Ishikawa (cell line): Measurements from ENCODE around the gene CHAC1.

ENCODE experiments used
- CEBPB ChIP-seq: IDR thresholded peaks from 2 replicates; pipeline ENCODE4 v1.6.1; 2012
- EGR1 ChIP-seq: IDR thresholded peaks from 2 replicates; pipeline ENCODE4 v1.6.1; 2012
- FOXM1 ChIP-seq: IDR thresholded peaks from 2 replicates; pipeline ENCODE4 v1.6.1; 2012; ENCODE audit warnings: low read depth, borderline replicate concordance
- MAX ChIP-seq: IDR thresholded peaks from 2 replicates; pipeline ENCODE4 v1.6.1; 2012
- NFIC ChIP-seq: IDR thresholded peaks from 2 replicates; pipeline ENCODE4 v1.6.1; 2012
- RAD21 ChIP-seq: IDR thresholded peaks from 2 replicates; pipeline ENCODE4 v1.6.1; 2012; ENCODE audit warnings: low read depth
- REST ChIP-seq: IDR thresholded peaks from 2 replicates; pipeline ENCODE4 v1.6.1; 2012; ENCODE audit warnings: low read depth, mild to moderate bottlenecking
- TAF1 ChIP-seq: IDR thresholded peaks from 2 replicates; pipeline ENCODE4 v1.6.1; 2012; ENCODE audit warnings: low read depth, mild to moderate bottlenecking
- TCF12 ChIP-seq: IDR thresholded peaks from 2 replicates; pipeline ENCODE4 v1.6.1; 2012; ENCODE audit warnings: low read depth
- TEAD4 ChIP-seq: IDR thresholded peaks from 2 replicates; pipeline ENCODE4 v1.6.1; 2012
- YY1 ChIP-seq: IDR thresholded peaks from 2 replicates; pipeline ENCODE4 v1.6.1; 2012; ENCODE audit warnings: low read depth
- ZBTB7A ChIP-seq: IDR thresholded peaks from 2 replicates; pipeline ENCODE4 v1.6.1; 2012; ENCODE audit warnings: low read depth

GRCh38 chr15:40964634-40965033, 11.4 kb downstream of the CHAC1 start:
- TF ChIP-seq FOXM1, result no peak
- TF ChIP-seq MAX, result no peak
- no peak for TF ChIP-seq TAF1
- no peak for TF ChIP-seq YY1
- TF ChIP-seq EGR1, result no peak
- TF ChIP-seq CEBPB, result no peak
- TF ChIP-seq TEAD4, result no peak
- TF ChIP-seq TCF12, result no peak
- no peak for TF ChIP-seq REST
- no peak for TF ChIP-seq ZBTB7A
- TF ChIP-seq RAD21, result no peak
- no peak for TF ChIP-seq NFIC
